Nephron progenitor cell (in vitro differentiated cells): ENCODE results near the gene AFAP1L2.
A peak's percentile ranks its signal among the peaks of the same experiment; 100 is the strongest.

Source experiments
- DNase-seq: peaks from one replicate; pipeline ENCODE4 v3.0.0; 2021
- H3K27ac Mint-ChIP-seq: 2 replicates; pipeline ENCODE4 v1.8.0; 2021; ENCODE audit warnings: mild to moderate bottlenecking, moderate library complexity, mixed read lengths
- H3K27me3 Mint-ChIP-seq: 2 replicates; pipeline ENCODE4 v1.8.0; 2021; ENCODE audit warnings: mild to moderate bottlenecking, low read depth, mixed read lengths; ENCODE audit not compliant: poor library complexity
- H3K36me3 Mint-ChIP-seq: 2 replicates; pipeline ENCODE4 v1.8.0; 2021; ENCODE audit warnings: low read depth, mixed read lengths
- H3K4me1 Mint-ChIP-seq: 2 replicates; pipeline ENCODE4 v1.8.0; 2021; ENCODE audit warnings: mixed read lengths
- H3K4me3 Mint-ChIP-seq: 2 replicates; pipeline ENCODE4 v1.8.0; 2021; ENCODE audit warnings: mild to moderate bottlenecking, moderate library complexity, mixed read lengths
- H3K9me3 Mint-ChIP-seq: 2 replicates; pipeline ENCODE4 v1.8.0; 2021; ENCODE audit warnings: mild to moderate bottlenecking, moderate library complexity, mixed read lengths
- TF ChIP-seq, protein P1 (sequence below): fragments of 200-600 bp; sonication (generic); IDR thresholded peaks from 2 replicates; pipeline ENCODE4 v1.5.0; 2021; ENCODE audit warnings: antibody characterized with exemption

AFAP1L2 gene

DNA sequence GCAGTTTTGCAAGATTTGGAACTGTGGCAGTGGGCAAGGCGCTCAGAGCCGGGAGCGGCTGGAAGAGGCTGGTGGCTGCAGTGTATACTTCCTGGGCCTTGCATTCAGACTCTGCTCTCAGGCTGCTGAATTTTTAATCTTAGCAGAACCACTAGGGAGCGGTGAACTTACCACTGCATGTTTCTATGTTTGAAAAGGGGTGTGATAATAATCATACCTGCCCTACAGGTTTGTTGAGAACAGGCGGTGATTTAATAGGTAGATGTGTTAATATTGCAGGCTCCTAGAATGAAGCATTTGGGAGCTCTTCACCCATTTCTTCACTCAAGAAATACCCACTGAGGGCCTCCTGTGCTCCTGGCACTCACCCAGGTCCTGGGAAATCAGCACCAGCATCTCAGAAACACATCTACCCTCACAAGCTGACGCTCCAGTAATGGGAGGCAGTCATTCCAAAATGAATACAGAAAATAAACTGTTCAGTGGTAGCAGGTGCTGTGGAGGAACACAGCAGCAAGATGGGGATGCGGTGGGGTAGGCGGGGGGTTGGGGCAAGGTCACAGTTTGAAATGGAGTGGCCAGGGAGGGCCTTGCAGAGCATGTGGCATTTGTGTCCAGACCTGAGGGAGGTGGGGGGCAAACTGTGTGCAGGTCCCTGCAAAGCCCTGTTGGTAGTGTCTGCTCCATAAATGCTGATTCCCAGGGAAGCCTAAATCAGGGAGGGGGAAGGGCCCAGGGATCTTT is 124.2 kb downstream of the AFAP1L2 start:
- TF ChIP-seq, protein P1, sequence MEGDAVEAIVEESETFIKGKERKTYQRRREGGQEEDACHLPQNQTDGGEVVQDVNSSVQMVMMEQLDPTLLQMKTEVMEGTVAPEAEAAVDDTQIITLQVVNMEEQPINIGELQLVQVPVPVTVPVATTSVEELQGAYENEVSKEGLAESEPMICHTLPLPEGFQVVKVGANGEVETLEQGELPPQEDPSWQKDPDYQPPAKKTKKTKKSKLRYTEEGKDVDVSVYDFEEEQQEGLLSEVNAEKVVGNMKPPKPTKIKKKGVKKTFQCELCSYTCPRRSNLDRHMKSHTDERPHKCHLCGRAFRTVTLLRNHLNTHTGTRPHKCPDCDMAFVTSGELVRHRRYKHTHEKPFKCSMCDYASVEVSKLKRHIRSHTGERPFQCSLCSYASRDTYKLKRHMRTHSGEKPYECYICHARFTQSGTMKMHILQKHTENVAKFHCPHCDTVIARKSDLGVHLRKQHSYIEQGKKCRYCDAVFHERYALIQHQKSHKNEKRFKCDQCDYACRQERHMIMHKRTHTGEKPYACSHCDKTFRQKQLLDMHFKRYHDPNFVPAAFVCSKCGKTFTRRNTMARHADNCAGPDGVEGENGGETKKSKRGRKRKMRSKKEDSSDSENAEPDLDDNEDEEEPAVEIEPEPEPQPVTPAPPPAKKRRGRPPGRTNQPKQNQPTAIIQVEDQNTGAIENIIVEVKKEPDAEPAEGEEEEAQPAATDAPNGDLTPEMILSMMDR, result no peak
- peaks cover under 1% of the 10 kb centered on the region for H3K36me3 Mint-ChIP-seq
- no peak for DNase-seq
- H3K27me3 Mint-ChIP-seq, result no peaks in the 10 kb centered on the region
- no peak overlapping the region for H3K27ac Mint-ChIP-seq
- no peak overlapping the region for H3K4me3 Mint-ChIP-seq
- no peaks in the 10 kb centered on the region for H3K9me3 Mint-ChIP-seq
- peaks cover 12% of the 10 kb centered on the region for H3K4me1 Mint-ChIP-seq

DNA sequence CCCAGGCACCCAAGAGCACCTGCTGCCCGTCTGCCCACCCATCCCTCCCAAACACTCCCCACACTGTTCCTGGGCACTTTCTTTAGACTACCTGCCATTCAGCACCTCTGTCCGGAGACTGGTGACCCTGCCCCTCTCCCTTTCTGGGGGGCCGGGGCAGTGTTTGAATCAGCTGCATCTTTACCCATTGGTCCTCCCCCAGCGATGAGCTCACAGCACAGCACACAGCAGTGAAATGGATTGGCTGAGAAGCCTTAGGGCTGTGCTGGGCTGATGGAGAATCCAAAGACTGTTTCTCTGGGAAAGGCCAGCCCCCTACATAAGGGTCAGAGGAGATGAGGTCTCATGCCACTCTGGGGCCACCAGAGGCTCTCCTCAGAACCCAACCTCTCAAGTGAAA is 125.0 kb downstream of the AFAP1L2 start:
- peaks cover 6% of the 10 kb centered on the region for H3K36me3 Mint-ChIP-seq
- TF ChIP-seq, protein P1, result no peak
- no peaks in the 10 kb centered on the region for H3K27me3 Mint-ChIP-seq
- H3K4me1 Mint-ChIP-seq, result peaks cover 17% of the 10 kb centered on the region
- DNase-seq, result no peak
- H3K9me3 Mint-ChIP-seq, result no peaks in the 10 kb centered on the region
- H3K4me3 Mint-ChIP-seq, result no peak overlapping the region
- H3K27ac Mint-ChIP-seq, result no peak overlapping the region

- H3K27ac Mint-ChIP-seq, result no peak overlapping the region
- H3K27me3 Mint-ChIP-seq, result no peaks in the 10 kb centered on the region
- H3K9me3 Mint-ChIP-seq, result no peaks in the 10 kb centered on the region
- no peak for DNase-seq
- H3K4me1 Mint-ChIP-seq, result peaks cover 17% of the 10 kb centered on the region
- TF ChIP-seq, protein P1, result no peak
- no peak overlapping the region for H3K4me3 Mint-ChIP-seq
- peaks cover 9% of the 10 kb centered on the region for H3K36me3 Mint-ChIP-seq
Observed at GRCh38 chr10:114278884-114279191, 125.5 kb downstream of the AFAP1L2 start.

- no peak overlapping the region for H3K4me3 Mint-ChIP-seq
- H3K36me3 Mint-ChIP-seq, result peaks cover 12% of the 10 kb centered on the region
- TF ChIP-seq, protein P1, result no peak
- H3K9me3 Mint-ChIP-seq, result no peaks in the 10 kb centered on the region
- DNase-seq, result no peak
- H3K27me3 Mint-ChIP-seq, result no peaks in the 10 kb centered on the region
- H3K4me1 Mint-ChIP-seq, result peaks cover 17% of the 10 kb centered on the region
- peak overlapping the region; percentile 75 for H3K27ac Mint-ChIP-seq
Observed at GRCh38 chr10:114278140-114278883, 126.0 kb downstream of the AFAP1L2 start.

DNA sequence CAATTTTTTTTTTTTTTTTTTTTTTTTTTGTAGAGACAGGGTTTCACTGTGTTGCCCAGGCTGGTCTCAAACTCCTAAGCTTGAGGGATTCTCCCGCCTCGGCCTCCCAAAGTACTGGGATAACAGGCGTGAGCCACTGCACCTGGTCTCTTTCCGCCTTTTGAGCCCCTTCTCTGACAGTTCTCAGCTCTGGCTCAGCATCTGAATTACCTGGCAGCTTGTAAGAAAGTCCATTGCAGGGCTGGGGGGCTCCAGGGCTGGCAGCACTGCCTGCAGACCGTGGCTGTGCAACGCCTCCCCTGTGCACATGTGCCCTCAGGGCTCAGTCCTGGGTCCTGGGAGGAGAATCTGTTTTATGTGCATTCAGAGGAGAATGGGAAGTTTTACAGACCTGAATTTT is 127.6 kb downstream of the AFAP1L2 start:
- Mint-ChIP-seq H3K9me3 (no peaks in the 10 kb centered on the region), H3K4me1 (peaks cover 17% of the 10 kb centered on the region), H3K36me3 (peaks cover 18% of the 10 kb centered on the region), H3K4me3 (no peak overlapping the region), H3K27me3 (no peaks in the 10 kb centered on the region), H3K27ac (no peak overlapping the region)
- no peak for DNase-seq
- TF ChIP-seq, protein P1, result no peak
